Upper lobe of right lung (tissue), 1 donor: ENCODE measurements around the gene GJD4. TPM values are rescaled to one million over a fixed set of nuclear protein-coding genes. Genes with fewer than 3 reads are reported as not detected.

Source experiments
- ATAC-seq: fragments of 200-7000 bp; cut with Tn5 transposase; one replicate; pipeline ENCODE4 v1.9.1; 2020; ENCODE audit warnings: mild to moderate bottlenecking, moderate library complexity
- DNase-seq: peaks from one replicate; pipeline ENCODE4 v3.0.0-alpha.2; 2020
- H3K27ac ChIP-seq: fragments of 200-600 bp; one replicate; pipeline ENCODE4 v1.8.0; 2022
- H3K27me3 ChIP-seq: fragments of 200-600 bp; one replicate; pipeline ENCODE4 v1.8.0; 2022; ENCODE audit warnings: mild to moderate bottlenecking
- H3K36me3 ChIP-seq: fragments of 200-600 bp; one replicate; pipeline ENCODE4 v1.8.0; 2022
- H3K4me1 ChIP-seq: fragments of 200-600 bp; one replicate; pipeline ENCODE4 v1.8.0; 2022
- H3K4me3 ChIP-seq: fragments of 200-600 bp; one replicate; pipeline ENCODE4 v1.8.0; 2022; ENCODE audit warnings: mild to moderate bottlenecking
- H3K9me3 ChIP-seq: fragments of 200-600 bp; one replicate; pipeline ENCODE4 v1.8.0; 2022
- intact Hi-C: fragments of 100-400 bp; cut with DNase I; formaldehyde crosslinking; loops from one replicate; pipeline ENCODE4 v1.11.0; 2022
- total RNA-seq: library from RNA; stranded (reverse); fragmentation: NEBNext Ultra II Directional; extraction: Animal tissue kit (Norgen Biotek cat#: 25700); gene quantifications from one replicate; pipeline ENCODE4 v1.2.1, GENCODE V29; 2021
- TF ChIP-seq, protein P1 (sequence below): fragments of 200-600 bp; IDR thresholded peaks from one replicate; pipeline ENCODE4 v1.8.0; 2022; ENCODE audit warnings: antibody characterized with exemption
- donor health status: DM: no; HTN: yes; CAD: no; lungs with severe emphysema.

The GJD4 gene
- total RNA-seq, 1 donor from 2014 or later, result not detected

DNA sequence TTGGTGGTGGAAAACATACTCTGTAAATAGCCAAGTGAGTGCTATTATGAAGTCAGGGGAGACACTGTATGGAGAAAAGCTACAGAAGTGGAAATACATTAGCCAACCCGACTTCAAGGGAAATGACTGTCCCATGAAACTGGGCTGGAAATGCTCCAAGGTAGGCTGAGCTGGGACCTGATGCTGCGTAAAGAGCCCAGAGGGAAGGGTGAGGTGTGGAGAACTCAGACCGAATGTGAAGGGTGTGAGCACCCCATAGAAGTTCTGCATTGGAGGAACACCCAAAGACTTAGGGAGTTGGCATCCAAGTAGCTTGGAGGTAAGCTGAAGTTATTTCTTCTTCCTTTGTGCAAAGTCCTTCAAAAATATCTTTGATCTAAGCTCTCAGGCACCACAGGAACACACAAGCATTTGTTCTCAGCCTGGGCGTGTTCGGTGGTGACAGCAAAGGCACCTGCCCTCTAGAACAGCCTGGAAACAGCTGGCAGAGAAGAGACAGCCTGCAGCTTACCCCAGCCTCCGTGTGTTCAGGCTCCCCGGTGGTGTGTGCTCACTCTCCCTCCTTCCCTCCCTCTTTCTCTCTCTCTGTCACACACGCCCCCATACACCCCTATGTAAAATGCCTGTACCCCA lies 19.1 kb upstream of the GJD4 start:
- no peak for ATAC-seq
- TF ChIP-seq, protein P1, sequence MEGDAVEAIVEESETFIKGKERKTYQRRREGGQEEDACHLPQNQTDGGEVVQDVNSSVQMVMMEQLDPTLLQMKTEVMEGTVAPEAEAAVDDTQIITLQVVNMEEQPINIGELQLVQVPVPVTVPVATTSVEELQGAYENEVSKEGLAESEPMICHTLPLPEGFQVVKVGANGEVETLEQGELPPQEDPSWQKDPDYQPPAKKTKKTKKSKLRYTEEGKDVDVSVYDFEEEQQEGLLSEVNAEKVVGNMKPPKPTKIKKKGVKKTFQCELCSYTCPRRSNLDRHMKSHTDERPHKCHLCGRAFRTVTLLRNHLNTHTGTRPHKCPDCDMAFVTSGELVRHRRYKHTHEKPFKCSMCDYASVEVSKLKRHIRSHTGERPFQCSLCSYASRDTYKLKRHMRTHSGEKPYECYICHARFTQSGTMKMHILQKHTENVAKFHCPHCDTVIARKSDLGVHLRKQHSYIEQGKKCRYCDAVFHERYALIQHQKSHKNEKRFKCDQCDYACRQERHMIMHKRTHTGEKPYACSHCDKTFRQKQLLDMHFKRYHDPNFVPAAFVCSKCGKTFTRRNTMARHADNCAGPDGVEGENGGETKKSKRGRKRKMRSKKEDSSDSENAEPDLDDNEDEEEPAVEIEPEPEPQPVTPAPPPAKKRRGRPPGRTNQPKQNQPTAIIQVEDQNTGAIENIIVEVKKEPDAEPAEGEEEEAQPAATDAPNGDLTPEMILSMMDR, result no peak
- no peaks in the 10 kb centered on the region for H3K36me3 ChIP-seq

DNA sequence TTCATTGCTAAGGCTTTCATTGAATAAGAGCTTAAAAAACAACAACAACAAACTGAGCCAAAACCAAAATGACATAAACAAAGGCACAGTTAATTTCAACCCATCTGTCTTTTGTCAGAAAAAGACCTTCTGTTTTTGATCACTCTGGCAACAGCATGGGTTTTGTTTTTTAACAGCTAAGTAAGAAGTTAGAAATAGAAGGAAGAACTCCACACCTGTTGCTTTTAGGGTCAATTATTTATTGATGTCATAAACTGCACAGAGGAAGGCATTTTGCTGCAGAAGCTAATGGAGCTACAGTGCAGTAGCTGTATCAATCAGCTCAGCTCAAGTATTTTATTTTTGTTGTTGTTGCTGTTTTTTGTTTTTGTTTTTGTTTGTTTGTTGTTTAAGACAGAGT lies 16.3 kb upstream of the GJD4 start:
- Histone ChIP-seq H3K27me3 (no peaks in the 10 kb centered on the region), H3K36me3 (no peaks in the 10 kb centered on the region), H3K9me3 (no peaks in the 10 kb centered on the region), H3K4me3 (no peak overlapping the region), H3K27ac (no peak overlapping the region), H3K4me1 (no peaks in the 10 kb centered on the region)
- TF ChIP-seq, protein P1, result no peak
- ATAC-seq (no peak), DNase-seq (no peak)
- intact Hi-C loops, result no loop called here

More for the DNA sequence above, 19.1 kb upstream of the GJD4 start:
- Histone ChIP-seq H3K27me3 (no peaks in the 10 kb centered on the region), H3K4me1 (no peaks in the 10 kb centered on the region), H3K4me3 (no peak overlapping the region), H3K27ac (no peak overlapping the region), H3K9me3 (no peaks in the 10 kb centered on the region)
- no peak for DNase-seq
- intact Hi-C loops, result no loop called here

GRCh38 chr10:35592441-35592840 lies 12.7 kb upstream of the GJD4 start:
- no peak overlapping the region for H3K27ac ChIP-seq
- no peaks in the 10 kb centered on the region for H3K36me3 ChIP-seq
- intact Hi-C loops, result no loop called here

GRCh38 chr10:35594115-35595079 lies 10.7 kb upstream of the GJD4 start:
- intact Hi-C loops, result no loop called here
- Histone ChIP-seq H3K9me3 (no peaks in the 10 kb centered on the region), H3K27ac (no peak overlapping the region), H3K27me3 (no peaks in the 10 kb centered on the region), H3K36me3 (no peaks in the 10 kb centered on the region), H3K4me1 (no peaks in the 10 kb centered on the region), H3K4me3 (no peak overlapping the region)
- DNase-seq (no peak), ATAC-seq (no peak)
- TF ChIP-seq, protein P1, result no peak

More at GRCh38 chr10:35592441-35592840, 12.7 kb upstream of the GJD4 start:
- TF ChIP-seq, protein P1, result no peak
- ATAC-seq (no peak), DNase-seq (no peak)
- H3K9me3 ChIP-seq, result no peaks in the 10 kb centered on the region
- no peaks in the 10 kb centered on the region for H3K27me3 ChIP-seq
- no peaks in the 10 kb centered on the region for H3K4me1 ChIP-seq
- H3K4me3 ChIP-seq, result no peak overlapping the region

GRCh38 chr10:35595106-35595505 lies 10.0 kb upstream of the GJD4 start:
- Histone ChIP-seq H3K9me3 (no peaks in the 10 kb centered on the region), H3K4me3 (no peak overlapping the region), H3K27ac (no peak overlapping the region), H3K27me3 (no peaks in the 10 kb centered on the region), H3K4me1 (no peaks in the 10 kb centered on the region), H3K36me3 (no peaks in the 10 kb centered on the region)
- TF ChIP-seq, protein P1, result no peak
- intact Hi-C loops, result no loop called here
- ATAC-seq, result no peak
- no peak for DNase-seq
